WTC11 (cell line): ENCODE data around the gene GPR17. TPM values are rescaled to one million over a fixed set of nuclear protein-coding genes. Genes with fewer than 3 reads are reported as not detected.

Source experiments
- ATAC-seq: fragments of 200-7000 bp; cut with Tn5 transposase; 2 replicates; pipeline ENCODE4 v1.10.0; 2021; ENCODE audit warnings: mild to moderate bottlenecking, moderate library complexity
- CTCF ChIA-PET: fragments of 300-600 bp; sonication (Branson Sonifier 250); formaldehyde crosslinking; loops from one replicate; lab custom pipeline; 2021; ENCODE audit warnings: antibody characterized with exemption; lab: Charles Lee
- POLR2A ChIA-PET: fragments of 350-600 bp; sonication (Branson Sonifier 250); formaldehyde crosslinking; loops from one replicate; lab custom pipeline; 2021; ENCODE audit warnings: antibody characterized with exemption; lab: Charles Lee
- DNase-seq: peaks from one replicate; pipeline ENCODE4 v3.0.0; 2021; ENCODE audit warnings: low spot score
- H3K27ac Mint-ChIP-seq: 2 replicates; pipeline ENCODE4 v1.8.0; 2021; ENCODE audit warnings: mixed read lengths
- H3K27me3 Mint-ChIP-seq: 2 replicates; pipeline ENCODE4 v1.8.0; 2021; ENCODE audit warnings: low read depth, mild to moderate bottlenecking, moderate library complexity, mixed read lengths
- H3K36me3 Mint-ChIP-seq: 2 replicates; pipeline ENCODE4 v1.8.0; 2021; ENCODE audit warnings: mixed read lengths
- H3K4me1 Mint-ChIP-seq: 2 replicates; pipeline ENCODE4 v1.8.0; 2022; ENCODE audit warnings: mixed read lengths
- H3K4me3 Mint-ChIP-seq: 2 replicates; pipeline ENCODE4 v1.8.0; 2021; ENCODE audit warnings: mild to moderate bottlenecking, moderate library complexity, mixed read lengths
- H3K9me3 Mint-ChIP-seq: 2 replicates; pipeline ENCODE4 v1.8.0; 2021; ENCODE audit warnings: mixed read lengths
- CBFB ChIP-seq: sonication (generic); formaldehyde crosslinking; IDR thresholded peaks from 2 replicates; pipeline ENCODE4 v1.8.1; 2022; ENCODE audit warnings: mild to moderate bottlenecking, low read depth, missing genetic modification reagents
- CDX4 ChIP-seq: fragments of 250-450 bp; sonication (Bioruptor Pico); IDR thresholded peaks from 2 replicates; pipeline ENCODE4 v1.9.0; 2021; ENCODE audit warnings: moderate library complexity, mild to moderate bottlenecking, inconsistent platforms, borderline replicate concordance
- FOXJ3 ChIP-seq: sonication (generic); formaldehyde crosslinking; IDR thresholded peaks from 2 replicates; pipeline ENCODE4 v1.9.0; 2021; ENCODE audit warnings: missing genetic modification reagents, mild to moderate bottlenecking, borderline replicate concordance
- IRF1 ChIP-seq: sonication (generic); formaldehyde crosslinking; IDR thresholded peaks from 2 replicates; pipeline ENCODE4 v1.8.0; 2023; ENCODE audit warnings: missing genetic modification reagents
- JAZF1 ChIP-seq: fragments of 250-450 bp; sonication (Bioruptor Pico); IDR thresholded peaks from 2 replicates; pipeline ENCODE4 v1.9.0; 2021; ENCODE audit warnings: moderate library complexity, mild to moderate bottlenecking, inconsistent platforms
- JUN ChIP-seq: sonication (generic); formaldehyde crosslinking; IDR thresholded peaks from 2 replicates; pipeline ENCODE4 v1.8.0; 2023; ENCODE audit warnings: mild to moderate bottlenecking, missing genetic modification reagents
- NFYB ChIP-seq: sonication (generic); formaldehyde crosslinking; conservative IDR thresholded peaks from 2 replicates; pipeline ENCODE4 v1.8.0; 2022; ENCODE audit warnings: low read depth, missing genetic modification reagents
- PRDM15 ChIP-seq: sonication (generic); formaldehyde crosslinking; IDR thresholded peaks from 2 replicates; pipeline ENCODE4 v1.8.0; 2022; ENCODE audit warnings: missing genetic modification reagents
- USF1 ChIP-seq: sonication (generic); formaldehyde crosslinking; IDR thresholded peaks from 2 replicates; pipeline ENCODE4 v1.8.0; 2022; ENCODE audit warnings: mild to moderate bottlenecking, missing genetic modification reagents
- ZNF425 ChIP-seq: fragments of 250-450 bp; sonication (Bioruptor Pico); conservative IDR thresholded peaks from 2 replicates; pipeline ENCODE4 v1.9.0; 2021; ENCODE audit warnings: mild to moderate bottlenecking
- ZNF512 ChIP-seq: sonication (generic); formaldehyde crosslinking; IDR thresholded peaks from 2 replicates; pipeline ENCODE4 v1.8.1; 2022; ENCODE audit warnings: missing genetic modification reagents, borderline replicate concordance
- total RNA-seq: library from RNA; stranded (reverse); gene quantifications from 3 replicates; pipeline ENCODE4 v1.2.3, GENCODE V29; 2021

GPR17 gene
- total RNA-seq, 1 experiment from 2014 or later = not detected

- TF ChIP-seq PRDM15 (CRISPR knock-in tag) = no peak
These were observed 51.7 kb downstream of the GPR17 start (continued) for GRCh38 chr2:127697482-127698180.

- ATAC-seq (no peak), DNase-seq (no peak)
- CTCF ChIA-PET = interaction anchor here (0.6 to 4.7 kb wide), 3 partner anchors 23 to 107 kb away, joined by 3 to 35 read pairs (median 8); partner anchors contain the start of gene LIMS2
- Mint-ChIP-seq H3K36me3 (no peaks in the 10 kb centered on the region; the same call in none of the 2 replicates), H3K9me3 (no peaks in the 10 kb centered on the region), H3K4me1 (peaks cover 26% of the 10 kb centered on the region), H3K27me3 (peaks cover 44% of the 10 kb centered on the region), H3K4me3 (no peak overlapping the region), H3K27ac (no peak overlapping the region)
- TF ChIP-seq JUN (CRISPR knock-in tag) (no peak), CBFB (CRISPR knock-in tag) (no peak), USF1 (CRISPR knock-in tag) (no peak), FOXJ3 (CRISPR knock-in tag) (no peak), IRF1 (CRISPR knock-in tag) (no peak), PRDM15 (CRISPR knock-in tag) (no peak), JAZF1 (CRISPR knock-in tag) (no peak), ZNF425 (CRISPR knock-in tag) (no peak), CDX4 (no peak), NFYB (CRISPR knock-in tag) (no peak), ZNF512 (CRISPR knock-in tag) (no peak)
- POLR2A ChIA-PET = no interaction called here
These were observed 52.8 kb downstream of the GPR17 start for GRCh38 chr2:127698553-127699355.
